ENCODE measurements around the gene PEPD.

PEPD gene

DNA sequence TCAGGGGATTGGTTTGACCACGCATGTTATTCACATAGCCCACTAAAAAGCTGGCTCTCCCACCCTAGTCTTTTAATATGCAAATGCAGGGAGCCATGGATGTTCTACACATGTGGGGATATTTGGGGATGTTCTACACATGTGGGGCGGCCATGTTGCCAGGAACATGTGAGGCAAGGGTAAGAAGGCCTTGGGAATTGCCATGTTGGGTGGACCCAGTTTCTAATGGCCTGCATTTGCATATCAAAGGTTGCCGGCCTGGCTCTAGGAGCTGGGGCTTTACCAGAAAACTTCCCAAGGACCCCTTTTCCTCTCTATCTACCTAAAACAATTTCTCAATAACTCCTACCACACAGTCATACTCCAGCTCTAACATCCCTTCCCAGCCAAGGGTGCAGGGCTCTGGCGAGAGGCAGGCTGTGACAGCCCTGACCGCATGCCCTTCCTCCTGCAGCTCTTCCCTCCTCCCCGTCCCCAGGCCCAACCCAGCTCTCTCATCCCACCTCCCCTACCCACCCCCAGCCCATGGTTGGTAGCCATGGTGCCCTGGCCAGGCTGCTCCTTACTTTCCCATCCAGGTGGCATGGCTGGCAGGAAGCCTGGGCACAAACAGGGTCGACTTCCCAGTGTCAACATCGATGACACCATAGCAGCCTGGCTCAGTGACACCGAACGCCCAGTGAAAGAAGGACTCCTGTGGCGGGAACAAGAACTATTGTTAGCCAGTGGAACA is 11.0 kb downstream of the PEPD start:
- DNase-seq: no peak

- no peak for DNase-seq
Measured at GRCh38 chr19:33509774-33510173, 11.8 kb downstream of the PEPD start.

DNA sequence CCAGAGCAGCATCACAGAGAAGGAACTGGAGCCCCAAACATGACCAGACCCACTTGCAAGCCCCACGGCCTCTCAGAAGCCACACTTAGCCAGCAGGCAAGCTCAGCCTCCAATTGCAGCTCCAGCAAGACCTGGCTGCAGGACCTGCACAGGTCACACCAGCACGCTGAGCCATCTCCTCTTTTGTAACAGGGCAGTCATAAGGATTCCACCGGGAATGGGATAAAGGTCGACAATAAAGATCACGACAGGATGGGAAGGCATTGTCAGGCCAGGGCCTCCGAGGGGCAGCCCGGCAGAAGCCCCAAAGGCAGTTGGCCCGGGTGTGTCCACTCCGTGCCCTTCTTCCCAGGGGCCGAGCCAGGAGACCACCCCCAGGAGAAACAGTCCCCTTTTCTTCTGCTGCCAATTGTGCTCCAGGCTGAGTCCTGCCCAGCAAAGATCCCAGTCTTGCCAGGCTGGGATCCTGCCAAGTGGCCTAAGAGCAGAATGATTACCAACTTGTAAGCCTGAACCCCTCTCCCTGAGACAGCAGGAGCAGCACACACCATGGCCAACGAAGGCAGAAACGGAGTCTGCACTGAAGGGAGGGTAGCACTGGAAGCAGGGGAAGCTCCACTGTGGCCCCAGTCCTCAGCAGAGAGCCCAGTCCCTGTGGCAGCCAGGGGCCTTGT is 12.5 kb downstream of the PEPD start:
- no peak for DNase-seq

DNA sequence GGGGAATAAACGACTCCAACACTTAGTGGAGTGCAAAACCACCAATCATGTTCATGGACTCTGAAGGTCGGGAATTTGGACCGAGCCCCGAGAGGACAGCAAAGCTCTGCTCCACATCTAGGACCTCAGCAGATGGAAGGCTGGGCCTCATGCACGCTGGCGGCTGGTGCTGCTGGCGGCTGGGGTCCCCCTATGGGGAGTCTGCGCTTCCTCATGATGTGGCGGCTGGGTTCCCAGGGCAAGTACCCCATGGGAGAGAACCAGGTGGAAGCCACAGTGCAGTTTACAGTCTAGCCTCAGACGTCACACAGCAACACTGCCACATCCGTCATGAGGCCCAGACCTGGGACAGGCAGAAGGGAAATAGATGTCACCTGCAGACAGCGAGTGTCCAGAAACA is 13.2 kb downstream of the PEPD start:
- no peak for DNase-seq

DNA sequence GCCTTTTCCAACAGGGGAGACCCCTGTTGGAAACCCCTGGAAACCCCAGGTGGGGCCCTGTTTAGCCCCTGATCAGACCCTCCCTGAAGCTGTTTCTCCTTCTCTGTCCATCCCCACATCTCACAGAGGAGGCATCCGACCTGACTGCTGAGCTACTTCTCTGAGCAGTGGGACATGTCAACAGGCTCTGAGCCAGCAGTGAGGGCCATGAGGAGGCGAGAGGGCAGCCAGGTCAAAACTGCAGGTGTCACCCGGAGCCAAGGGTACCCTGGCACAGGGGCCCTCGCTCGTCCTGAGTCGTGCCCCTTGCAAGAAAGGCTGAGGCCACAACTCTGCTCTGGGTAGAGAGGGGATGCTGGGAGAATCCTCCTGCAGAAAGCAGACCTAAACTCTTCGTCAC is 13.6 kb downstream of the PEPD start:
- DNase-seq: no peak

DNA sequence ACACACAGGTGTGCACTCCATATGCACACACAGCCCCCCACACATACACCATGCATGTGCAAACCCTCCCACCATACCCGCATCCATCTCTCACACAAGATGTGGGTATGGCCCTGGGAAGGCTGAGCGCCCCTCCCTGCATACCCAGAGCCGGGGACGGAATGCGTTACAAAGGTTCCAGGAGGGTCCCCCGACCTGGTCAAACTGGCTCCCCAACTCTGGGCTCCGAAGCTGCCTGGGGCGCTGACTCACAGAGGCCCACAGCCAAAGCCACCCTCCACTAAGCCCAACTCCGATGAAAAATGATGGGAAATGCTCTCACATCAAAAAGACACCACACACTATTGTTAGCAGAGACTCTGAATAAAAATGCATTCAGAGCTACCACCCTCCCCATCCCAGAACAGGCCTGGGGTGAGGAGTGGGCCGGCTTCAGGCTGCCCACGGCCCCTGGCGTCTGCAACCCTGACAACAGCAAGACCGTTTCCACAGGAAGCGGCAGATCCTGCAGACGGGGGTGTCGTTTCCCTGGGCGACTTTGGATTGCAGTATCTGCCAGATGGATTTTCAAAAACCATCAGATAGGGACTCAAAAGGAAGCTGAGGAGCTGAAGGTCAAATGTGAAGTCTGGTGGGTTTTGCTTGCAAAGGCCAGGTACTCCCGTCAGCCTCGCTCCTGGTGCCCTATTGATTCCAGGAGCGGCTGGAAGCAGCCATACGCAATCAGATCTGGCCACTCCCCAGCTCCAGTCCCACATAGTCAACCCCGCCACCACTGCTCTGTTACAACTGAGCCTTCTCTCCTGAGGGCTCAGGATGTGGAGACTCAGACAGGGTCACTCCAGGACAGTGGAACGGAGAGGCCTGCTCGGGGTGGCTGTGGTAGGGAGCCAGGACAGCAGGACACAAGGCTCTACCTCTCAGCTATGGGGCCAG is 14.3 kb downstream of the PEPD start:
- DNase-seq: no peak

GRCh38 chr19:33506498-33506897 is 15.1 kb downstream of the PEPD start:
- no peak for DNase-seq

GRCh38 chr19:33505823-33506222 is 15.8 kb downstream of the PEPD start:
- DNase-seq: no peak

DNA sequence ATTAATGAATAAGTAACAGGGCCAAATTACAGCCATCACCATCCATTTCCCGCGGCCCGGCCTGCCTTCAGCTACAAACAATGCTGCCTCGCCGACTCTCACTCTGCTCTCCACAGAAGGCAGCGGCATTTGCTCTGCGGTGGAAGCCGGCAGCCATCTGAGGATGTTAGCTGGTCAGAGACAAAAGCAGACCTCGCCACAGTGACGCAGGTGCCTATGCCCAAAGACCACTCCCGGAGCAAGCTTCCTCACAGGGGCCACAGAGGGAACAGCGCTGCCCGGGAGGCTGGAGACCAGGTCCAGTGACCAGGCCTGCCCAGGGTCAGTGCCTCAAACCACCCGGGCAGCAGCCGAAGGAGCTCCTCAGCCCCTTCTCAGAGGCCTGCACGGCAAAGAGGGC is 16.4 kb downstream of the PEPD start:
- no peak for DNase-seq

GRCh38 chr19:33504058-33504444 is 17.5 kb downstream of the PEPD start:
- DNase-seq: no peak

DNA sequence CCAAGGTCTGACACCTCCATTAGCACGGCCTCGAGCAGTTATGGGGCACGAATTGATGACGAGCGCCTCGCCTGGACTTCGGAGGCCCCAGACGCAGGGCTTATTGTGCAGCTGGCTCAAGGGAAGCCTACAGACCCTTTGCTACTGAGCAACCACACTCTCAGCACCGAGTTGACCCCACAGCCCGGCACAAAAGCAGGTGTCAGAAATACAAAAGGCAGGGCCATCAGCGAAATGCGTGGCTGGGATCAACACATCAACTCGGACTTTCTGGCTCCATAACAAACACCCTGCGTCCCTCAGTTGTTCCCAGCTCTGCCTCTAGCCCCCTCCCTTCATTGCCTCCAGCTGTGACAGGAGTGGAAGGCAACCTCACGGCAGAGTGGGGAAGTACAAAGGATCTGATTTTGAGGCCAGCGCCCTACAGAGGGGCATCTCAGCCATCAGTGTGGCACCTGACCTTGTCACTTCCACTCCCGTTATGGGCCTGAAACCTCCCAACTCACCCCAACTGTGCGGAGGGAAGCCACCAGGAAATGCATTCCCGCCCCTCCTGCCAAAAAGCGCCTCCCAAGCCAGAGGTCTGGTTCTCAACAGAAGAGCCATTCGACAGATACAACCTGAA is 18.0 kb downstream of the PEPD start:
- no peak for DNase-seq

DNA sequence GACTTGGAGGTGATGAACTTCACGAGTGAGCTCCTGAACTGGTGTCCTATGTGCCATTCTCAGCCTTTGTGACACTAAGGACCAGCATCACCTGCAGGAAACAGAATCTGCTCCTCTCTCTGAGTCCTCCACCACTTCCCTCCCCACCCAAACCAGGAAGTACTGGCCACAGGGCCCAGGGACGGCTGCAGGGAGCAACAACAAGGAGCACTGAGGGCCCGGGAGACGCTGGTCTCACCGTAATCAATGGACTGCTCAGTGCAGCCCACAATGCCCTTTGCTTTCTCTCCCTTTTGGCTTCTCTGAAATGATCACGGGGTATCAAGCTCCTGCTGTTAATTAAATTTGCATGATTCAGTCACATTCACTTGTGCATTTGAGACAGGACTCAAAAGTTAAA is 18.6 kb downstream of the PEPD start:
- no peak for DNase-seq

DNA sequence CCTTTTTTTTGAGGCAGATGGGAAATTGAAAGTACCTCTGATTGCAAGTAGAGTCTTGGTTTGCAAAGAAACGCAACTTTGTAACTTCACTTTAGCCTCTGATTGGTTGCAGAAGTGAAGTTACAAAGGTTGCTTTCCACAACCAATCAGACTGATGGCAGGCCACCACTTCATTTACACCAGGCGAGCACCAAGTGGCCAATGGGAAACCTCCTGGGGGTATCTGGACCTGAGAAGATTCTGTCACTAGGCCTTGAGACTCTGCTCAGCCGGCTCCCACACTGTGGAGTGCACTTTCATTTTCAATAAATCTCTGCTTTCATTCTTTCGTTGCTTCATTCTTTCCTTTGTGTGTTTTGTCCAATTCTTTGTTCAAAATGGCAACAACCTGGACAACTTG is 19.1 kb downstream of the PEPD start:
- no peak for DNase-seq

DNA sequence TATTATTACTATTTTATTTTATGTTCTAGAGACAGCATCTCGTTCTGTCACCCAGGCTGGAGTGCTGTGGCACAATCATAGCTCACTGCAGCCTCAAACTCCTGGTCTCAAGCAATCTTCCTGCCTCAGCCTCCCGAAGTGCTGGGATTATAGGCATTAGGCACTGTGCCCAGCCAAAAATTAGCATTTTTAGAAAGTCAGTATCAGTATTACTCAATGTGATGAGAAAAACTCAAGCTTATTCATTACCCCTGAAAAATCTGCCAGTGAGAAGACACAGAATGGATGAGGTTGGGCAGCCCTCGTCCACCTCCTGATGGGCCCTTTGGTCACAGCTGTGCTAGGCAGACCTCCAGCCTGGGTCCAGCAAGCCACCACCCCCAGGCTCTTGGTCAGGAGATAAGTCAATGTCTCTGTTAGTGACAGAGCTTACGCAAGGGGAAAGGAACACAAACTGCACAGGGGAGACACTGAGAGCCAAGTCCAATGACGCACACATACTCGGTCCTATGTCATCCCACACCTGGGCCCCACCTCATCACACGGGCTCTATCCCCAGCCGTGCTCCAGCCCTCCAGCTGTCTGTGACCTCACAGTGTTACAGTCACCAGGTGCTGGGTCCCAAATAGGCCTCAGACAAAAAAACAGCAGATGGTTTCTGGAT is 19.8 kb downstream of the PEPD start:
- no peak for DNase-seq

DNA sequence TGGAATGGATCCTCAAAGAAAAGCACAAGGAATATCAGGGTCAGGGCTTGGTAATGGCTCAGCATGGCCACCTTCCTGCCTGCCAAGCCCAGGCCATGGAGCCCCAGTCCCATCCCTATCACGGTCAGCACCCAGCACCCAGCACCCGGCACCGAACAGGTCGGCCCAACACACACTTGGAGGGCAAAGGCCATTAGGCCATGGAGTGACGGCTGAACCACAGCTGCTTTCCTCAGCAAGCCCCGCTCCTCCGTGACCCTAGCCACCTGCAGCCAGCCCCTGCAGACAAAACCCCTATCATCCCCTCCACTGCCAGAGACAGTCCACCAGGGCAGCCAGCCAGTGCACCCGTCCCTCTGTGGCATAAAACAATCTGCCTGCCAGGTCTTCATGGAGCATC is 20.6 kb downstream of the PEPD start:
- DNase-seq: no peak

DNA sequence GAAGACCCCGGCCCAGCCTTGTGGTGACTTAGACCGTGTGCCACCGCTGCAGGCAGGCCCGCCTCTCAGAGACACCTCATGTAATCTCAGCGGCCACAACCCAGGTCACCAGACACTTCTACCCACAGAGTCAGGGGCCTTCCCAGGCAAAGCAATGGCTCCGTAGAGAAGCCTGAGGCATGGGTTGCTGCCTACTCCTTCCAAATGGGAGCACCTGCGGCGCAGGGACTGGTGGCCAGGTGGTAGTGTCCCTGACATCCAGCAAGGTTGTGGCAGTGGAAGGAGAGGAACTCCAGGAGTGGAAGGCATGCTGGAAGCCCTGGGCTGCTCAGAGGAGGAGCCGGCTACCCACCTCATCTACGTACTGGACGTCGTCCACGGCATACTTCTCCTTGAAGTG is 21.0 kb downstream of the PEPD start:
- DNase-seq: no peak

DNA sequence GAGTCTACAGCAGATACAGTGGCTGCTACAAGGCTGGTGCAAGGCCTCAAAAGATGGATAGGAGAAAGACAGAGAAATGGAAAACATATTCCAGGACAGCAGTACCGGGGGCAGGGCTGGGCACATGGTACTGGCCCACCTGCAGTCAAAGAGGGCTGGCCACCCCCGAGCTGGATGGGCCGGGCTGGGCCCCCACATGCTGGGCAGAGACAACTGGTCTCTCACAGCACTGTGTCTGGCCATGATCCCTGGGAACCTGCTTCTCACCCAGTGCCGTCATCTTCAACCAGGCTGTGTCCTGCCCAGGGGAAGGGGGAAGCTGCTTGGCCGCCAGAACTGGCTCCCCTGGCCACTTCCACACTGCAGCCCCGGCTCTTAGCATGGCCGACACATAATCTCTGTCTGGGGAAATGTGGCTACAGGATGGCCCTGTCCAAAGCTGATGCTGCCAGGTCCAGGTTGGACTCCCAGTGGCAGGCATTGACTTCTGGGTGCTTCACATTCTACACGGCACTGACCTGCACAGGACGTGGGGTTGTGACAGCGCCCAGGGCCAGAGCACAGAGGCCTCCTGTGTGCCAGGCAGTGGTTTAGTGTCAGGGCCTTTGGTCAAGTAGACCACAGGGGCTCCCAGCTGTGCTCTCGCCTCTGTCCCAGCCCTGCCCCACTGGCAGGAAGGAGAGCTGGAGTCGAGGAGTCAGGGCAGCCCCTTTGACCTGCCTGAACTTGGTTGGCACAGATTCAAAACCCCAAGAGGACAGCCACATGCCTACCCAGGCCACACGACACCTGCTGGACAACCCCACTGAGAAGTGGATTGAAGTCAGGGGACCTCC is 21.7 kb downstream of the PEPD start:
- no peak for DNase-seq

DNA sequence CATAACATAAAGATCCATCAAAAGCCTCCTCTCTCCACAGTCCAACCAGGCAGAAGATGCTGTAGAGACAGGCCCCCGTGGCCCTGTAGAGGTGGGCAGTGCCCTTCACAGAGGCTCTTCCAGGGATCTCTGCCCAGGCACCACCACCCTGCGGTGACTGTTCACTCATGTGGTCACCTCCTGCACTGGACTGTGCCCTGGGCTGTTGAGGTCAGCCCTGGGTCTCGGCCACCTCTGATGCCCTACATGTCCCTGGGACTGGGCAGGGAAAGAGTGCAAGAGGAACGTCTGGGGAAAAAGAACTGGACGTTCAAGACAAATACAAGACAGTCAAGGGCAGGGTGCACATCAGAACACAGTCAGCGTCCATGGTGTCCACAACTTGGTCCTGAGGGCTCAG is 22.3 kb downstream of the PEPD start:
- no peak for DNase-seq

DNA sequence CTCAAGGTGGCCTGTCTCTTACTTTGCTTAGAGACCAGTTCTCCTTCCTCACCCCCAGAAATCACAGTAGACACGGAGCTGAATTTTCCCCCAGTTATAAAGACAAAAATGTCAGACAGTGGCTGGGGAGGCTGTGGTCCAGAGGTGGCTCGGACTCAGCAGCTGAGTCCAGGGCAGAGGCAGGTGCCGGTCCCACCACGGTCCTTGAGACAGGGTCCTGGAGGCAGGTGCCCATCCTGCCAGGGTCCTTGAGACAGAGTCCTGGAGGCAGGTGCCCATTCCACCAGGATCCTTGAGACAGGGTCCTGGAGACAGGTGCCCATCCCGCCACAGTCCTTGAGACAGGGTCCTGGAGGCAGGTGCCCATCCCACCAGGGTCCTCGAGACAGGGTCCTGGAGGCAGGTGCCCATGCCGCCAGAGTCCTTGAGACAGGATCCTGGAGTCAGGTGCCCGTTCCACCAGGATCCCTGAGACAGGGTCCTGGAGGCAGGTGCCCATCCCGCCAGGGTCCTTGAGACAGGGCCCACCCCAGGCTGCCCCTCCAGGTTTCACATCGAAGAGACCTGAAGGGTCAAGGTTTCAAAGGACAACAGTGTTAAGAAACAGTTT is 23.1 kb downstream of the PEPD start:
- no peak for DNase-seq

DNA sequence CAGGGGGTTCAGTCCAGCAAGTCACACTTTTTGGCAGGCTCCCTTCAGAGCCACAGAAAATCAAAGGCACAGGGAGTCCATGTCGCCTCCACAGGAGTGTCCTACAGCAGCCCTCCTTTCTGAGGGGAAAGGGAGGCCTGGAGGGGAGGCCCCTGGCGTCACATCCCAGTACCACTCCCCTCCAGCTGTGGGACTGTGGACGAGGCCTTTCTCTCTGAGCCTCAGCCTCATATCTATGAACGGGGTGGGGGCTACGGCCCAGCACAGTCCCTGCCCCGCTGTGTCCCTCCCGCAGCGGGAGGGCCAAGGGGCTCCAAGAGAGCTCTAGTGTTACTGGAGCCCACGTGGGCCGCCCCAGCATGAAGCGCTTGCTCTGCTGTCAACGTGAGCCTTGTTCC is 23.8 kb downstream of the PEPD start:
- no peak for DNase-seq

- DNase-seq: no peak
Measured at GRCh38 chr19:33497131-33497777, 24.3 kb downstream of the PEPD start.
